ENCODE data around the gene WDR59.

DNA sequence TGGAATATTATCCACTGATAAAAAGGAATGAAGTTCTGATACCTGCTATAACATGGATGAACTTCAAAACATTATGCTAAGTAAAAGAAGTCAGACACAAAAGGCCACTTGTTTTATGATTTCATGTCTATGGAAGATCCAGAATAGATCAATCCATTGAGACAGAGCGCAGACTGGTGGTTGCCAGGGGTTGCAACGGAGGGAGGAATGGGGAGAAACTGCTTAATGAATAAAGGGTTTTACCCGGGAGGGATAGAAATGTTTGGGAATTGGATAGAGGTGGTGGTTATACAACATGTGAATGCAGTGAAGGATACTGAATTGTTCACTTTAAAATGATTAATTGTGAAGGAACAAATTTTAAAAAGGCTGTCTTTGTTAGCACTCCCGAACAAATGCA, 30.2 kb downstream of the WDR59 start:
- TF ChIP-seq EZH2 (IDR thresholded peaks at IDR 0.05; ENCODE audit: borderline replicate concordance, low read depth, low read length, severe bottlenecking) (no peak), FOS (IDR thresholded peaks at IDR 0.05; ENCODE audit: borderline replicate concordance, insufficient read depth, low read length) (no peak), POLR2AphosphoS5 (IDR thresholded peaks at IDR 0.05; ENCODE audit: insufficient read depth, low read depth, low read length) (no peak)
- TF ChIP-seq, protein P1, sequence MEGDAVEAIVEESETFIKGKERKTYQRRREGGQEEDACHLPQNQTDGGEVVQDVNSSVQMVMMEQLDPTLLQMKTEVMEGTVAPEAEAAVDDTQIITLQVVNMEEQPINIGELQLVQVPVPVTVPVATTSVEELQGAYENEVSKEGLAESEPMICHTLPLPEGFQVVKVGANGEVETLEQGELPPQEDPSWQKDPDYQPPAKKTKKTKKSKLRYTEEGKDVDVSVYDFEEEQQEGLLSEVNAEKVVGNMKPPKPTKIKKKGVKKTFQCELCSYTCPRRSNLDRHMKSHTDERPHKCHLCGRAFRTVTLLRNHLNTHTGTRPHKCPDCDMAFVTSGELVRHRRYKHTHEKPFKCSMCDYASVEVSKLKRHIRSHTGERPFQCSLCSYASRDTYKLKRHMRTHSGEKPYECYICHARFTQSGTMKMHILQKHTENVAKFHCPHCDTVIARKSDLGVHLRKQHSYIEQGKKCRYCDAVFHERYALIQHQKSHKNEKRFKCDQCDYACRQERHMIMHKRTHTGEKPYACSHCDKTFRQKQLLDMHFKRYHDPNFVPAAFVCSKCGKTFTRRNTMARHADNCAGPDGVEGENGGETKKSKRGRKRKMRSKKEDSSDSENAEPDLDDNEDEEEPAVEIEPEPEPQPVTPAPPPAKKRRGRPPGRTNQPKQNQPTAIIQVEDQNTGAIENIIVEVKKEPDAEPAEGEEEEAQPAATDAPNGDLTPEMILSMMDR (IDR thresholded peaks at IDR 0.05; ENCODE audit: extremely low read depth in 1 of 2, insufficient read depth in 1 of 2, low read depth in 1 of 2, low read length in 2 of 2), result no peak
